A549 (cell line): Measurements from ENCODE around the gene RAD18. TPM values are rescaled to one million over a fixed set of nuclear protein-coding genes. Genes with fewer than 3 reads are reported as not detected.

Source experiments
- ATAC-seq, 2 experiments: fragments of 200-7000 bp in 1 of 2; fragments of >200 bp in 1 of 2; cut with Nextera tagmentation in 1 of 2; cut with Tn5 transposase in 1 of 2; 3 replicates each; pipeline versions ENCODE4 v1.8.0 to v1.9.1; 2018 to 2020; ENCODE audit warnings: mild to moderate bottlenecking in 1 of 2, moderate library complexity in 1 of 2
- CTCF ChIA-PET: fragments of 300-600 bp; sonication (Branson Sonifier 250); formaldehyde crosslinking; extraction: SDS; loops from one replicate; lab custom pipeline; 2021; ENCODE audit warnings: antibody characterized with exemption, inconsistent platforms; lab: Yijun Ruan, JAX
- POLR2A ChIA-PET: fragments of 350-600 bp; formaldehyde crosslinking; extraction: SDS; loops from one replicate; lab custom pipeline; 2021; ENCODE audit warnings: antibody characterized with exemption, inconsistent platforms; lab: Yijun Ruan, JAX
- DNase-seq, 2 experiments: peaks; one replicate each; pipeline versions ENCODE4 v3.0.0 to v3.0.0-alpha.2; 2011 to 2016; ENCODE audit warnings: low read depth in 1 of 2, low spot score in 1 of 2
- FAIRE-seq: peaks from 2 replicates; lab custom pipeline; 2011; peaks lifted over from hg19 to GRCh38; lab: Jason Lieb, UNC
- H3K27ac ChIP-seq, 2 experiments: fragments of >200 bp; sonication (Bioruptor Twin); formaldehyde crosslinking; 3 replicates each; pipeline ENCODE4 v1.5.1; 2016 to 2017
- H3K4me1 ChIP-seq: fragments of >200 bp; sonication (Bioruptor Twin); formaldehyde crosslinking; 3 replicates; pipeline ENCODE4 v1.6.1; 2016
- H3K4me2 ChIP-seq: fragments of >200 bp; sonication (Bioruptor Twin); formaldehyde crosslinking; 3 replicates; pipeline ENCODE4 v1.6.1; 2016
- H3K4me3 ChIP-seq: fragments of >200 bp; sonication (Bioruptor Twin); formaldehyde crosslinking; 3 replicates; pipeline ENCODE4 v1.5.1; 2016
- H3K9me3 ChIP-seq: fragments of >200 bp; sonication (Bioruptor Twin); formaldehyde crosslinking; 3 replicates; pipeline ENCODE4 v1.6.1; 2016
- BCL3 ChIP-seq: fragments of >200 bp; sonication (Bioruptor Twin); formaldehyde crosslinking; IDR thresholded peaks from 3 replicates; pipeline ENCODE4 v1.6.1; 2016
- BHLHE40 ChIP-seq: IDR thresholded peaks from 2 replicates; pipeline ENCODE4 v1.6.1; 2012; ENCODE audit warnings: low read depth, low read length, inconsistent platforms
- CBX2 ChIP-seq: fragments of 200-600 bp; sonication (generic); IDR thresholded peaks from 2 replicates; pipeline ENCODE4 v1.6.1; 2016; ENCODE audit warnings: low read depth, mild to moderate bottlenecking, borderline replicate concordance
- CBX8 ChIP-seq: fragments of 200-600 bp; sonication (generic); IDR thresholded peaks from 2 replicates; pipeline ENCODE4 v1.6.1; 2016
- CEBPB ChIP-seq, 2 experiments: fragments of >200 bp in 1 of 2; sonication (Bioruptor Twin) in 1 of 2; formaldehyde crosslinking in 1 of 2; IDR thresholded peaks; 2 replicates each; pipeline ENCODE4 v1.6.1; 2012 to 2016
- EHF ChIP-seq: fragments of 250-450 bp; sonication (Bioruptor Pico); IDR thresholded peaks from 2 replicates; pipeline ENCODE4 v1.5.0; 2020; ENCODE audit warnings: mild to moderate bottlenecking
- HEYL ChIP-seq: fragments of 250-450 bp; sonication (Bioruptor Pico); IDR thresholded peaks from 2 replicates; pipeline ENCODE4 v1.8.0; 2021; ENCODE audit warnings: mild to moderate bottlenecking, moderate library complexity
- HOXB5 ChIP-seq: fragments of 250-450 bp; sonication (Bioruptor Pico); IDR thresholded peaks from 2 replicates; pipeline ENCODE4 v1.5.0; 2020; ENCODE audit warnings: mild to moderate bottlenecking, moderate library complexity
- JUNB ChIP-seq: fragments of >200 bp; sonication (Bioruptor Twin); formaldehyde crosslinking; IDR thresholded peaks from 2 replicates; pipeline ENCODE4 v1.6.1; 2016
- KDM1A ChIP-seq: fragments of 200-600 bp; sonication (generic); IDR thresholded peaks from 2 replicates; pipeline ENCODE4 v1.6.1; 2016; ENCODE audit warnings: low read depth, mild to moderate bottlenecking
- KDM5A ChIP-seq: fragments of 200-600 bp; sonication (generic); IDR thresholded peaks from 2 replicates; pipeline ENCODE4 v1.6.1; 2016; ENCODE audit warnings: antibody characterized with exemption, mild to moderate bottlenecking
- MAX ChIP-seq: IDR thresholded peaks from 2 replicates; pipeline ENCODE4 v1.6.1; 2012
- MAZ ChIP-seq: fragments of 150-350 bp; IDR thresholded peaks from 2 replicates; pipeline ENCODE4 v1.6.1; 2014; ENCODE audit warnings: antibody characterized with exemption, low read depth, low read length, borderline replicate concordance
- POLR2A ChIP-seq: IDR thresholded peaks from 2 replicates; pipeline ENCODE4 v1.6.1; 2012; ENCODE audit warnings: mild to moderate bottlenecking, low read length
- RARB ChIP-seq: fragments of 250-450 bp; sonication (Bioruptor Pico); IDR thresholded peaks from 2 replicates; pipeline ENCODE4 v1.8.0; 2021; ENCODE audit warnings: mild to moderate bottlenecking, moderate library complexity
- RCOR1 ChIP-seq: fragments of 150-350 bp; IDR thresholded peaks from 2 replicates; pipeline ENCODE4 v1.6.1; 2014; ENCODE audit warnings: antibody characterized with exemption, low read length, low read depth
- REST ChIP-seq: fragments of 200-600 bp; sonication (generic); IDR thresholded peaks from 2 replicates; pipeline ENCODE4 v1.6.1; 2016; ENCODE audit warnings: antibody characterized with exemption, mild to moderate bottlenecking, moderate library complexity
- RNF2 ChIP-seq: fragments of 200-600 bp; sonication (generic); IDR thresholded peaks from 2 replicates; pipeline ENCODE4 v1.6.1; 2016; ENCODE audit warnings: low read depth, mild to moderate bottlenecking, antibody characterized with exemption, moderate library complexity, borderline replicate concordance
- TFCP2L1 ChIP-seq: fragments of 250-450 bp; sonication (Bioruptor Pico); IDR thresholded peaks from 2 replicates; pipeline ENCODE4 v1.5.0; 2021; ENCODE audit warnings: mild to moderate bottlenecking
- TP53 ChIP-seq: fragments of 250-450 bp; sonication (Bioruptor Pico); IDR thresholded peaks from 2 replicates; pipeline ENCODE4 v1.5.0; 2021; ENCODE audit warnings: mild to moderate bottlenecking, moderate library complexity
- ZC3H11A ChIP-seq: fragments of 450-650 bp; IDR thresholded peaks from 2 replicates; pipeline ENCODE4 v1.6.1; 2014; ENCODE audit warnings: antibody characterized with exemption, mild to moderate bottlenecking
- ZNF302 ChIP-seq: fragments of 250-450 bp; sonication (Bioruptor Pico); IDR thresholded peaks from 2 replicates; pipeline ENCODE4 v1.9.0; 2021; ENCODE audit warnings: inconsistent platforms, mild to moderate bottlenecking, moderate library complexity
- ZSCAN20 ChIP-seq: fragments of 250-450 bp; sonication (Bioruptor Pico); IDR thresholded peaks from 2 replicates; pipeline ENCODE4 v1.8.0; 2022; ENCODE audit warnings: mild to moderate bottlenecking, moderate library complexity
- WGBS: methylation state at CpG from one replicate; pipeline ENCODE4 v1.1.6; 2017; ENCODE audit errors: missing lambda C conversion rate; 5-methylcytosine and 5-hydroxymethylcytosine counted together
- polyA plus RNA-seq, 4 experiments: library from polyadenylated mRNA; depleted of rRNA in 3 of 4; stranded (reverse); fragments of >200 nt; fragmentation: RNase III in 1 of 4; extraction: RNeasy Plus Mini Kit Qiagen cat#74134 plus additional on column Dnase treatment in 1 of 4; gene quantifications; 2 replicates in 3 of 4; 3 replicates in 1 of 4; pipeline ENCODE4 v1.2.3, GENCODE V29; 2011 to 2017
- TF ChIP-seq, protein P1 (sequence below): IDR thresholded peaks from 2 replicates; pipeline ENCODE4 v1.6.1; 2012
- TF ChIP-seq, protein P2 (sequence below): IDR thresholded peaks from 2 replicates; pipeline ENCODE4 v1.6.1; 2012; ENCODE audit warnings: low read depth, borderline replicate concordance

The RAD18 gene
- polyA plus RNA-seq, 2 of the 4 experiments (the other 2 are of a cell fraction), result 11.8 to 23.2 TPM

DNA sequence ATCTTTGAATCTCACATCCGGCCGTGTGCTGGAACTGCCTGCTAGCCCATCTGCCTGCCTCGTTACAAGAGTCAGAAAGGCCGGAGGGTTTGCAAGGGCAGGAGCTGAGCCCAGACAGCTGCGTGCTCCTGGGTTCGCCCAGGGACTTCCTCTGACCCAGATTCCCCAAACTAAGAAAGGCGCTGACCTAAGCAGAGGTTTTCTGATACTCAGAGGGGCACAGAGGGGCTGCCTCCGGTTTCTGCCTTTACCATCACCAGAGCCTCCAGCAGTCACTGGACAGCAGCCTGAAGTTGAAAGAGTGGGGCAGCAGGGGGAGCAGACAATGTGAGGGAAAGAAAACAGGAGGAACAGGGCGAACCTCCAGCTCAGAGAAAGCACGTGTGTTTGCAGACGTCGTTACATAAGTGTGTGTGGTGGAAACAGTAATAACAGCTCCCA, 33.4 kb upstream of the RAD18 start:
- no peak overlapping the region for H3K4me2 ChIP-seq
- no peaks in the 10 kb centered on the region for H3K9me3 ChIP-seq
- DNase-seq, result no peak
- no peaks in the 10 kb centered on the region for H3K4me1 ChIP-seq
- 67% methylated on average over 12 of the region's 12 CpGs for WGBS
- TF ChIP-seq RARB (CRISPR knock-in tag) (no peak), KDM1A (no peak), CEBPB (IDR thresholded peaks at IDR 0.05) (no peak), EHF (CRISPR knock-in tag) (no peak), KDM5A (no peak), BHLHE40 (no peak), HOXB5 (CRISPR knock-in tag) (no peak)
- TF ChIP-seq, protein P1, sequence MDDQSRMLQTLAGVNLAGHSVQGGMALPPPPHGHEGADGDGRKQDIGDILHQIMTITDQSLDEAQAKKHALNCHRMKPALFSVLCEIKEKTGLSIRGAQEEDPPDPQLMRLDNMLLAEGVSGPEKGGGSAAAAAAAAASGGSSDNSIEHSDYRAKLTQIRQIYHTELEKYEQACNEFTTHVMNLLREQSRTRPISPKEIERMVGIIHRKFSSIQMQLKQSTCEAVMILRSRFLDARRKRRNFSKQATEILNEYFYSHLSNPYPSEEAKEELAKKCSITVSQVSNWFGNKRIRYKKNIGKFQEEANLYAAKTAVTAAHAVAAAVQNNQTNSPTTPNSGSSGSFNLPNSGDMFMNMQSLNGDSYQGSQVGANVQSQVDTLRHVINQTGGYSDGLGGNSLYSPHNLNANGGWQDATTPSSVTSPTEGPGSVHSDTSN, result no peak
- TF ChIP-seq, protein P2, sequence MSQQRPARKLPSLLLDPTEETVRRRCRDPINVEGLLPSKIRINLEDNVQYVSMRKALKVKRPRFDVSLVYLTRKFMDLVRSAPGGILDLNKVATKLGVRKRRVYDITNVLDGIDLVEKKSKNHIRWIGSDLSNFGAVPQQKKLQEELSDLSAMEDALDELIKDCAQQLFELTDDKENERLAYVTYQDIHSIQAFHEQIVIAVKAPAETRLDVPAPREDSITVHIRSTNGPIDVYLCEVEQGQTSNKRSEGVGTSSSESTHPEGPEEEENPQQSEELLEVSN, result no peak
- FAIRE-seq, result no peak
- ChIA-PET POLR2A (no interaction called here), CTCF (interaction anchor here (0.7 to 4.1 kb wide), 3 partner anchors 8 to 306 kb away, joined by 3 to 25 read pairs (median 15); no protein-coding TSS in a partner anchor)
- ATAC-seq, result peak; percentile 32 to 71; a peak in 3 of 6 replicates
- H3K27ac ChIP-seq, result no peak overlapping the region
- H3K4me3 ChIP-seq, result no peak overlapping the region

- no peaks in the 10 kb centered on the region for H3K9me3 ChIP-seq
- POLR2A ChIA-PET, result no interaction called here
- 59% methylated on average over 2 of the region's 2 CpGs for WGBS
- FAIRE-seq (no peak), DNase-seq (no peak), ATAC-seq (no peak)
- H3K4me3 ChIP-seq, result no peak overlapping the region
- no peak overlapping the region for H3K27ac ChIP-seq
- TF ChIP-seq KDM5A (no peak), MAZ (no peak), CBX2 (no peak), CBX8 (no peak), MAX (no peak), ZSCAN20 (CRISPR knock-in tag) (no peak)
- no peaks in the 10 kb centered on the region for H3K4me1 ChIP-seq
- no peak overlapping the region for H3K4me2 ChIP-seq
- CTCF ChIA-PET, result interaction anchor here (1.2 to 3.8 kb wide), 3 partner anchors 9 to 307 kb away, joined by 3 to 25 read pairs (median 4); no protein-coding TSS in a partner anchor
Observed at GRCh38 chr3:8996216-8996615, 32.9 kb upstream of the RAD18 start.

DNA sequence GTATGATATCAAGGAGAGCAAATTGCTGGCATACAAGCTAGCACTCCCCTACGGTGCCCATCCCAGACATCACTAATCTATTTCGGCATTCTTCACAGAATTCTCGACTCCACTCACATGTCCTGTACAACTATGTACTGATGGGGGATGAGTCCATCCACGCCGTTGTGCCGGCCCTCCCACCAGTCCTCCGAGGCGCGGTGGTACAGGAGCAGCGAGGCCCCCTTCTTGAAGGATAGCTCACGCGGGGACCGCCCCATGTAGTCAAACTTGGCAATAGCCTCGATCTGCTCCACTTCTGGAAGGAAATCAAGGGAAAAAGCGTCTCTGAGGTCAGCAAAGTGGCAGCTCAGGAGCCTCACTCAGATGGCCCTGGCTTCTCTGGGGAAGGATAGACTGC, 31.0 kb upstream of the RAD18 start:
- FAIRE-seq (no peak), DNase-seq (no peak), ATAC-seq (no peak)
- 74% methylated on average over 15 of the region's 15 CpGs for WGBS
- CTCF ChIA-PET, result interaction anchor here (0.8 to 3.8 kb wide), 4 partner anchors 18 to 309 kb away, joined by 3 to 25 read pairs (median 6); no protein-coding TSS in a partner anchor
- H3K4me2 ChIP-seq, result no peak overlapping the region
- POLR2A ChIA-PET, result no interaction called here
- no peaks in the 10 kb centered on the region for H3K9me3 ChIP-seq
- H3K4me3 ChIP-seq, result no peak overlapping the region
- TF ChIP-seq, protein P1, result no peak
- TF ChIP-seq TP53 (CRISPR knock-in tag), result no peak
- no peak for TF ChIP-seq RNF2
- TF ChIP-seq RCOR1, result no peak
- TF ChIP-seq BCL3, result no peak
- no peak for TF ChIP-seq MAX
- TF ChIP-seq HOXB5 (CRISPR knock-in tag), result no peak
- TF ChIP-seq JUNB, result no peak
- no peak for TF ChIP-seq CEBPB (IDR thresholded peaks at IDR 0.05)
- no peak for TF ChIP-seq POLR2A
- no peak for TF ChIP-seq KDM5A
- TF ChIP-seq, protein P2, result no peak
- no peak for TF ChIP-seq HEYL
- TF ChIP-seq ZC3H11A, result no peak
- TF ChIP-seq ZNF302 (CRISPR knock-in tag), result no peak
- no peak for TF ChIP-seq REST
- TF ChIP-seq TFCP2L1 (CRISPR knock-in tag), result no peak
- no peaks in the 10 kb centered on the region for H3K4me1 ChIP-seq
- no peak overlapping the region for H3K27ac ChIP-seq
